H1 (cell line): ENCODE measurements around the gene PUDP. TPM values are rescaled to one million over a fixed set of nuclear protein-coding genes. Genes with fewer than 3 reads are reported as not detected.

Source experiments
- CTCF ChIA-PET: fragments of 300-600 bp; sonication (Branson Sonifier 250); formaldehyde crosslinking; loops from one replicate; lab custom pipeline; 2021; ENCODE audit not compliant: partially characterized antibody; lab: Charles Lee
- POLR2A ChIA-PET: fragments of 300-600 bp; sonication (Branson Sonifier 250); formaldehyde crosslinking; loops from one replicate; lab custom pipeline; 2021; ENCODE audit warnings: inconsistent platforms; ENCODE audit not compliant: partially characterized antibody; lab: Charles Lee
- DNase-seq, 2 experiments: peaks; one replicate each; pipeline versions ENCODE4 v3.0.0 to v3.0.0-alpha.2; 2010 to 2022; ENCODE audit warnings: low spot score in 2 of 2, low read depth in 1 of 2, mixed read lengths in 1 of 2
- FAIRE-seq: peaks from 2 replicates; lab custom pipeline; 2011; peaks lifted over from hg19 to GRCh38; lab: Jason Lieb, UNC
- H2AFZ ChIP-seq: 2 replicates; pipeline ENCODE4 v1.8.1; 2012; ENCODE audit warnings: low read length, inconsistent platforms
- H2AK5ac ChIP-seq: 2 replicates; pipeline ENCODE4 v1.6.1; 2013; ENCODE audit warnings: low read depth, low read length
- H2BK120ac ChIP-seq: replicated peaks from 2 replicates; pipeline ENCODE3; 2013; ENCODE audit warnings: low read depth, low read length, inconsistent platforms
- H2BK12ac ChIP-seq: 2 replicates; pipeline ENCODE4 v1.6.1; 2013; ENCODE audit warnings: low read depth, low read length
- H2BK15ac ChIP-seq: 2 replicates; pipeline ENCODE4 v1.6.1; 2013; ENCODE audit warnings: low read length
- H2BK20ac ChIP-seq: 2 replicates; pipeline ENCODE4 v1.6.1; 2013; ENCODE audit warnings: low read length
- H2BK5ac ChIP-seq: 2 replicates; pipeline ENCODE4 v1.6.1; 2013; ENCODE audit warnings: low read depth, low read length
- H3K14ac ChIP-seq: 2 replicates; pipeline ENCODE4 v1.6.1; 2013; ENCODE audit warnings: inconsistent platforms; ENCODE audit not compliant: insufficient read length
- H3K18ac ChIP-seq: 2 replicates; pipeline ENCODE4 v1.6.1; 2013; ENCODE audit warnings: low read length; ENCODE audit errors: extremely low read depth
- H3K23ac ChIP-seq: 2 replicates; pipeline ENCODE4 v1.6.1; 2013; ENCODE audit warnings: inconsistent platforms; ENCODE audit not compliant: insufficient read length
- H3K23me2 ChIP-seq: 2 replicates; pipeline ENCODE4 v1.6.1; 2013; ENCODE audit warnings: low read depth, low read length
- H3K27ac ChIP-seq: 2 replicates; pipeline ENCODE4 v1.6.1; 2011; ENCODE audit warnings: low read depth, low read length, inconsistent platforms
- H3K27me3 ChIP-seq, 4 experiments: replicated peaks in 1 of 4; 1 replicate in 1 of 4; 2 replicates in 3 of 4; pipeline versions ENCODE4 v1.6.1 to v1.8.1; 2011 to 2013; ENCODE audit warnings: low read length in 3 of 4, mild to moderate bottlenecking in 3 of 4, inconsistent platforms in 2 of 4, mixed read lengths in 2 of 4, moderate library complexity in 1 of 4; ENCODE audit not compliant: control insufficient read depth in 3 of 4, insufficient read depth in 3 of 4; ENCODE audit errors: extremely low read depth in 1 of 4
- H3K36me3 ChIP-seq, 4 experiments: 2 replicates each; pipeline versions ENCODE4 v1.6.1 to v1.8.1; 2011 to 2013; ENCODE audit warnings: mild to moderate bottlenecking in 4 of 4, low read length in 3 of 4, moderate library complexity in 2 of 4, control low read depth in 1 of 4, inconsistent platforms in 1 of 4; ENCODE audit not compliant: insufficient read depth in 4 of 4, control insufficient read depth in 2 of 4
- H3K4ac ChIP-seq: replicated peaks from 2 replicates; pipeline ENCODE3; 2013; ENCODE audit warnings: low read length, low read depth, mixed read lengths, inconsistent platforms; ENCODE audit not compliant: insufficient read length
- H3K4me1 ChIP-seq, 4 experiments: replicated peaks in 1 of 4; 1 replicate in 1 of 4; 2 replicates in 3 of 4; pipeline versions ENCODE4 v1.6.1 to v1.8.1; 2011 to 2013; ENCODE audit warnings: low read length in 3 of 4, inconsistent platforms in 2 of 4, mixed read lengths in 1 of 4; ENCODE audit not compliant: insufficient read depth in 4 of 4, control insufficient read depth in 3 of 4
- H3K4me2 ChIP-seq, 2 experiments: 2 replicates each; pipeline versions ENCODE4 v1.6.1 to v1.8.1; 2011 to 2013; ENCODE audit warnings: low read depth in 2 of 2, low read length in 2 of 2, control low read depth in 1 of 2, inconsistent platforms in 1 of 2, mild to moderate bottlenecking in 1 of 2; ENCODE audit not compliant: insufficient read depth in 1 of 2
- H3K4me3 ChIP-seq, 4 experiments: fragments of 200-600, 300-600 bp in 1 of 4; sonication (generic), shearing (Covaris generic), sonication (Bioruptor Twin) in 1 of 4; 2 replicates each; pipeline versions ENCODE4 v1.5.1 to v1.8.1; 2011 to 2016; ENCODE audit warnings: low read length in 4 of 4, low read depth in 3 of 4, control low read depth in 2 of 4, inconsistent platforms in 2 of 4, mild to moderate bottlenecking in 2 of 4, mixed read lengths in 1 of 4, moderate library complexity in 1 of 4; ENCODE audit not compliant: insufficient read depth in 2 of 4; ENCODE audit errors: extremely low read depth in 1 of 4
- H3K56ac ChIP-seq: replicated peaks from 2 replicates; pipeline ENCODE3; 2013; ENCODE audit warnings: low read depth, mild to moderate bottlenecking, mixed read lengths, low read length, inconsistent platforms; ENCODE audit not compliant: insufficient read length
- H3K79me1 ChIP-seq: 2 replicates; pipeline ENCODE4 v1.6.1; 2013; ENCODE audit warnings: low read depth, low read length, control low read depth
- H3K79me2 ChIP-seq, 2 experiments: 2 replicates each; pipeline versions ENCODE4 v1.6.1 to v1.8.1; 2012 to 2013; ENCODE audit warnings: low read length in 2 of 2, mild to moderate bottlenecking in 2 of 2, inconsistent platforms in 1 of 2; ENCODE audit not compliant: insufficient read depth in 2 of 2, control insufficient read depth in 1 of 2
- H3K9ac ChIP-seq, 4 experiments: replicated peaks in 1 of 4; 1 replicate in 1 of 4; 2 replicates in 3 of 4; pipeline versions ENCODE4 v1.6.1 to v1.8.1; 2011 to 2013; ENCODE audit warnings: low read depth in 3 of 4, low read length in 3 of 4, control low read depth in 2 of 4, mild to moderate bottlenecking in 2 of 4, moderate library complexity in 2 of 4, inconsistent platforms in 1 of 4; ENCODE audit errors: extremely low read depth in 1 of 4
- H3K9me3 ChIP-seq, 2 experiments: 2 replicates each; pipeline versions ENCODE4 v1.6.1 to v1.8.1; 2012 to 2013; ENCODE audit warnings: mild to moderate bottlenecking in 2 of 2, moderate library complexity in 2 of 2, control low read depth in 1 of 2, inconsistent platforms in 1 of 2, low read depth in 1 of 2, low read length in 1 of 2, mixed read lengths in 1 of 2; ENCODE audit not compliant: insufficient read depth in 2 of 2
- H4K20me1 ChIP-seq, 2 experiments: replicated peaks in 1 of 2; 2 replicates each; pipeline versions ENCODE3 to v1.8.1; 2011 to 2013; ENCODE audit warnings: inconsistent platforms in 2 of 2, low read length in 2 of 2, mild to moderate bottlenecking in 1 of 2; ENCODE audit not compliant: insufficient read depth in 2 of 2, control insufficient read depth in 1 of 2
- H4K5ac ChIP-seq: 2 replicates; pipeline ENCODE4 v1.6.1; 2013; ENCODE audit warnings: low read length, low read depth, mixed read lengths, inconsistent platforms; ENCODE audit not compliant: insufficient read length
- H4K8ac ChIP-seq: 2 replicates; pipeline ENCODE4 v1.8.0; 2013; ENCODE audit warnings: mild to moderate bottlenecking, moderate library complexity, low read length, inconsistent platforms; ENCODE audit not compliant: insufficient read depth; ENCODE audit errors: extremely low read depth
- H4K91ac ChIP-seq: replicated peaks from 2 replicates; pipeline ENCODE3; 2013; ENCODE audit warnings: low read length, mixed read lengths, inconsistent platforms; ENCODE audit not compliant: insufficient read length
- CEBPB ChIP-seq: IDR thresholded peaks from 2 replicates; pipeline ENCODE4 v1.6.1; 2012; ENCODE audit warnings: low read depth, low read length
- CHD2 ChIP-seq: IDR thresholded peaks from 2 replicates; pipeline ENCODE4 v1.6.1; 2012; ENCODE audit warnings: low read length, improper control_type of control experiment
- CTBP2 ChIP-seq: IDR thresholded peaks from 2 replicates; pipeline ENCODE4 v1.7.0; 2011; ENCODE audit warnings: borderline replicate concordance, mild to moderate bottlenecking, moderate library complexity, mixed read lengths, low read length; ENCODE audit not compliant: insufficient read depth, insufficient read length
- HDAC6 ChIP-seq: IDR thresholded peaks from one replicate; pipeline ENCODE4 v1.7.1; 2012; ENCODE audit warnings: low read depth, mild to moderate bottlenecking, inconsistent platforms, low read length, moderate library complexity
- KDM4A ChIP-seq: IDR thresholded peaks from one replicate; pipeline ENCODE4 v1.7.1; 2012; ENCODE audit warnings: low read depth, mild to moderate bottlenecking, moderate library complexity, low read length, inconsistent platforms; ENCODE audit not compliant: severe bottlenecking
- KDM5A ChIP-seq: fragments of 200-600 bp; IDR thresholded peaks from 2 replicates; pipeline ENCODE4 v1.7.1; 2012; ENCODE audit warnings: mild to moderate bottlenecking, low read length, inconsistent platforms, mixed read lengths
- MAFK ChIP-seq: IDR thresholded peaks from 2 replicates; pipeline ENCODE4 v1.6.1; 2012; ENCODE audit warnings: low read depth, mild to moderate bottlenecking, improper control_type of control experiment, low read length
- NANOG ChIP-seq: IDR thresholded peaks from 2 replicates; pipeline ENCODE4 v1.6.1; 2011; ENCODE audit warnings: low read length, low read depth, mild to moderate bottlenecking, inconsistent platforms; ENCODE audit not compliant: insufficient read depth, poor library complexity, severe bottlenecking
- POLR2AphosphoS5 ChIP-seq: IDR thresholded peaks from 2 replicates; pipeline ENCODE4 v1.6.1; 2011; ENCODE audit warnings: low read depth, low read length
- POU5F1 ChIP-seq: IDR thresholded peaks from 2 replicates; pipeline ENCODE4 v1.6.1; 2011; ENCODE audit warnings: low read depth, mild to moderate bottlenecking, low read length, moderate library complexity
- SIRT6 ChIP-seq: IDR thresholded peaks from one replicate; pipeline ENCODE4 v1.7.1; 2012; ENCODE audit warnings: low read length, inconsistent platforms
- SIX5 ChIP-seq: IDR thresholded peaks from 2 replicates; pipeline ENCODE4 v1.6.1; 2011; ENCODE audit warnings: mild to moderate bottlenecking, low read depth, low read length
- SP2 ChIP-seq: IDR thresholded peaks from 2 replicates; pipeline ENCODE4 v1.6.1; 2012; ENCODE audit warnings: mild to moderate bottlenecking, low read length, inconsistent platforms
- SP4 ChIP-seq: IDR thresholded peaks from 2 replicates; pipeline ENCODE4 v1.6.1; 2012; ENCODE audit warnings: low read length, inconsistent platforms
- WGBS, 2 experiments: shearing (Covaris generic) in 1 of 2; methylation state at CpG; one replicate each; pipeline versions ENCODE4 v1.1.6 to v1.1.7; 2013 to 2015; ENCODE audit warnings: low lambda C conversion rate in 2 of 2, mixed read lengths in 2 of 2, inconsistent platforms in 1 of 2, low coverage in 1 of 2, missing lambda C conversion rate in 1 of 2; ENCODE audit not compliant: insufficient replicate concordance in 2 of 2, insufficient coverage in 1 of 2, insufficient read length in 1 of 2; ENCODE audit errors: extremely low coverage in 1 of 2, missing lambda C conversion rate in 1 of 2; 5-methylcytosine and 5-hydroxymethylcytosine counted together
- polyA plus RNA-seq, 7 experiments: library from polyadenylated mRNA; depleted of rRNA in 3 of 7; stranded (reverse) in 5 of 7; unstranded in 2 of 7; fragments of >200 nt in 5 of 7; fragments of 200-250 nt in 2 of 7; gene quantifications; 1 replicate in 5 of 7; 2 replicates in 1 of 7; 4 replicates in 1 of 7; pipeline versions ENCODE4 v1.2.1 to v1.2.3, GENCODE V29; 2011 to 2013; ENCODE audit warnings: missing spikeins in 2 of 7, mixed read lengths in 2 of 7
- total RNA-seq: library from RNA; stranded (reverse); fragmentation: NEBNext Ultra II Directional; extraction: Animal tissue kit (Norgen Biotek cat#: 25700); gene quantifications from 2 replicates; pipeline ENCODE4 v1.2.1, GENCODE V29; 2021
- TF ChIP-seq, protein P1 (sequence below): IDR thresholded peaks from 2 replicates; pipeline ENCODE4 v1.6.1; 2011; ENCODE audit warnings: low read length, improper control_type of control experiment

PUDP gene
- total and polyA plus RNA-seq, 2 of the 8 experiments (the other 6 are each of a cell fraction or from before 2014, with no cell fraction given), result 27.2 to 30.2 TPM

DNA sequence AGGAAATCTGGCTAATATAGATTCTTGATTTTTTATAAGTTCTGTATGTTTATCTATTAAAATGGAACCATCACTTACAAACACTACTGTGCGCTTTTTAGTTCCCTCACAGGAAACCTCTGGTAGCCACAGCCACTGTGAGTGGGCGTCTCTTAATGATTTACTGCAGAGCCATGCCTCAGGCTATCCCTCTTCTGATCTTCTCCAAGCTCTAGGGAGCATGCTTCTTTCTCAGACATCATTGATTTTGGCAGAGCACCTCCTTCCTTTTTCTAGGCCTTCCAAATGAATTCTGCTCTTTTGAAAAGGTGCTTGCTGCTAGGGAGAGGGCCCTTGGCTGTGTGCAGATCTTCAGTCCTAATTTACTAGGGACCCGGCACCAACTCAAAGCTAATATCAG, 61.6 kb downstream of the PUDP start:
- no peak for DNase-seq
- CTCF ChIA-PET, result interaction anchor here (1.1 kb wide), 1 partner anchor 9 kb away, joined by 3 read pairs; no protein-coding TSS in a partner anchor
- TF ChIP-seq SIRT6, result no peak
- no peak for TF ChIP-seq MAFK
- TF ChIP-seq, protein P1, sequence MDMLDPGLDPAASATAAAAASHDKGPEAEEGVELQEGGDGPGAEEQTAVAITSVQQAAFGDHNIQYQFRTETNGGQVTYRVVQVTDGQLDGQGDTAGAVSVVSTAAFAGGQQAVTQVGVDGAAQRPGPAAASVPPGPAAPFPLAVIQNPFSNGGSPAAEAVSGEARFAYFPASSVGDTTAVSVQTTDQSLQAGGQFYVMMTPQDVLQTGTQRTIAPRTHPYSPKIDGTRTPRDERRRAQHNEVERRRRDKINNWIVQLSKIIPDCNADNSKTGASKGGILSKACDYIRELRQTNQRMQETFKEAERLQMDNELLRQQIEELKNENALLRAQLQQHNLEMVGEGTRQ, result no peak
- TF ChIP-seq CHD2, result no peak
- no peak for TF ChIP-seq SP2
- no peak for TF ChIP-seq NANOG
- no peak for TF ChIP-seq SIX5
- TF ChIP-seq POU5F1, result no peak
- no peak for TF ChIP-seq KDM5A
- TF ChIP-seq POLR2AphosphoS5, result no peak
- TF ChIP-seq HDAC6, result no peak
- TF ChIP-seq CTBP2, result no peak
- TF ChIP-seq SP4, result no peak
- no peak for TF ChIP-seq KDM4A
- TF ChIP-seq CEBPB, result no peak

More for the DNA sequence above, 61.6 kb downstream of the PUDP start:
- no peaks in the 10 kb centered on the region for H3K79me2 ChIP-seq
- H3K4me3 ChIP-seq, result no peak overlapping the region
- H3K56ac ChIP-seq, result no peak overlapping the region
- no peak overlapping the region for H3K4me2 ChIP-seq
- no peak overlapping the region for H2AK5ac ChIP-seq
- H3K18ac ChIP-seq, result no peak overlapping the region
- H2BK120ac ChIP-seq, result no peak overlapping the region
- no peaks in the 10 kb centered on the region for H3K36me3 ChIP-seq
- H3K9ac ChIP-seq, result no peak overlapping the region
- WGBS, 2 experiments, result 89% methylated on average over 2 of the region's 3 CpGs; no CpG with 5 or more reads in 1 of the 2 experiments
- no peak overlapping the region for H3K23ac ChIP-seq
- peaks cover 0 to 8% (median 4%) of the 10 kb centered on the region in 4 experiments; a peak in 4 of 7 replicates for H3K4me1 ChIP-seq
- no peaks in the 10 kb centered on the region for H3K79me1 ChIP-seq
- no peak overlapping the region for H2AFZ ChIP-seq
- H3K4ac ChIP-seq, result no peak overlapping the region
- no peak overlapping the region for H2BK15ac ChIP-seq
- H2BK5ac ChIP-seq, result no peak overlapping the region
- H4K91ac ChIP-seq, result no peak overlapping the region
- no peak overlapping the region for H3K14ac ChIP-seq
- no peaks in the 10 kb centered on the region for H3K23me2 ChIP-seq
- no peaks in the 10 kb centered on the region for H3K27me3 ChIP-seq
- H2BK12ac ChIP-seq, result no peak overlapping the region
- H3K9me3 ChIP-seq, result no peaks in the 10 kb centered on the region
- H3K27ac ChIP-seq, result no peak overlapping the region
- no peak for FAIRE-seq
- POLR2A ChIA-PET, result no interaction called here
- no peak overlapping the region for H4K8ac ChIP-seq
- no peak overlapping the region for H2BK20ac ChIP-seq
- H4K5ac ChIP-seq, result no peak overlapping the region
- no peaks in the 10 kb centered on the region for H4K20me1 ChIP-seq
